ENCODE data around the gene FOXJ3.

Gene FOXJ3

DNA sequence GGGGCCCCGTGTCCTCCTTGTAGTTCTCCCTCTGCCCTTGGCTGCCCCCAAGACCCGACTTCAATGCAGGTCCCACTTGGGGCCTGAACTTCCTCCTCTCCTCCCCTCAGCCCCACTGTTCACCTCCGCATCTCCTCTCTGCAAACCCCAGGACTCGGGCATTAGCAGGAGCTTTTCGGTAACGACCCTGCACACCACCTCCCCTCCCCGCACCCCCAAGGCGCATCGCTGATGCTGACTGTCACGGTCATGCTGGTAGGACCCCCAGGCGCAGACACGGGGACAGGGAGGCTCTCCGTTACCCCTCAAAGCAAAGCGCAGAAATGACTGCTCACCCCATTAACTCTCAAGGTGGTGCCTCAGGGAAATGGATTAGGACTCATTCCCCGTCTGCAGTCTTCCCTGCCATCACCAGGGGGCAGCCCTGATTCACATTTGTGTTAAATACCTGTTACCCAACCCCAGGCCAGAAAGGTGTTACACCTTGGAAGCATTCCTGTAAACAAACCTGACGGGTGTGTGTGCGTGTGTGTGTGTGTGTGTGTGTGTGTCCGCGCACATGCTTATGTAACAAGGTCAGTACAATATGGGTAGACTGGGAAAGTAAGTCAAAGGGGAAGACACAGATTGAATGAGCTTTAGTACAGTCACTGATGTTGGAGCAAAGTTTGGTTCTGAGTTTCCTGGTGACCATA lies 188.3 kb downstream of the FOXJ3 start:
- H3K4me1 ChIP-seq (ENCODE audit: control insufficient read depth, insufficient read depth, low read length), result no peaks in the 10 kb centered on the region
- H3K9ac ChIP-seq (ENCODE audit: low read length), result no peak overlapping the region
- H3K27ac ChIP-seq (ENCODE audit: low read depth, low read length), result no peak overlapping the region
- no peak overlapping the region for H3K4me3 ChIP-seq (ENCODE audit: low read length)
- H3K27me3 ChIP-seq (ENCODE audit: control insufficient read depth, insufficient read depth, low read length), result peaks cover 10% of the 10 kb centered on the region
- no peaks in the 10 kb centered on the region for H3K36me3 ChIP-seq (ENCODE audit: control insufficient read depth, insufficient read depth, low read length)

GRCh38 chr1:42145764-42146625 lies 189.0 kb downstream of the FOXJ3 start:
- Histone ChIP-seq H3K36me3 (ENCODE audit: control insufficient read depth, insufficient read depth, low read length) (no peaks in the 10 kb centered on the region), H3K9ac (ENCODE audit: low read length) (no peak overlapping the region), H3K4me1 (ENCODE audit: control insufficient read depth, insufficient read depth, low read length) (no peaks in the 10 kb centered on the region), H3K4me3 (ENCODE audit: low read length) (no peak overlapping the region), H3K27ac (ENCODE audit: low read depth, low read length) (no peak overlapping the region), H3K27me3 (ENCODE audit: control insufficient read depth, insufficient read depth, low read length) (peaks cover 10% of the 10 kb centered on the region)

GRCh38 chr1:42145389-42145716 lies 189.7 kb downstream of the FOXJ3 start:
- peaks cover 10% of the 10 kb centered on the region for H3K27me3 ChIP-seq (ENCODE audit: control insufficient read depth, insufficient read depth, low read length)
- no peak overlapping the region for H3K4me3 ChIP-seq (ENCODE audit: low read length)
- no peaks in the 10 kb centered on the region for H3K36me3 ChIP-seq (ENCODE audit: control insufficient read depth, insufficient read depth, low read length)

DNA sequence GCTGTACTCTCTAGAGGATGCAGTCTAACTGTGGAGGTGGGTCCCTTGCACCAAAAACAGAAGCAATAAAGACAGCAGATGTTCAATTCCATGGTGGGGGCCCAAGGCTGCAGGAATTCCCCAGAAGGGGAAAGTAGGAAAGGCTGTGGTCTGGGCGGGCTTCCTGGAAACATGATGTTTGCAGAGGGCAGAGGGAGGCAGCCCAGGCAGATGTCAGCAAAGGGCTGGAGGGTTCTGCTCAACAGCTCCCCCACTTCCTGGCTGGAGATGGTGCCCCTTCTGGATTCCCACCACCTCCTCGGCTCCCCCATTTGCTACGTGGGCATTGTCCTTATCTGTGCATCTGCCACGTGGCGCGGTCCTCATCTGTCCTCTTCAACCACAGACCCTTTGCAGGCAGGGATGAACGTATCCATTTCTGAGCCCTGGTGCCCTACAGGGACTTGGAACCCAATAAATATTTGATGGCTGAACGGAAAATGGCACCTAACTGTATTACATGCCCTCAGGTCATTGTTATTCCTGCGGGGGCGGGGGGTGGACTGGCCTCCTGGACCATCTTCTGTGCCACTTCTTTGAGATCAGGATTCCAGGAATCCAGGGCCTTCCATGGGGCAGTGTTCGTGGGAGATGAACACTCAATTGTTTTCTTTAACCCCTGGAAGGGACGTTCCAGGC lies 190.2 kb downstream of the FOXJ3 start:
- Histone ChIP-seq H3K4me1 (ENCODE audit: control insufficient read depth, insufficient read depth, low read length) (no peaks in the 10 kb centered on the region), H3K9ac (ENCODE audit: low read length) (no peak overlapping the region), H3K4me3 (ENCODE audit: low read length) (no peak overlapping the region), H3K27me3 (ENCODE audit: control insufficient read depth, insufficient read depth, low read length) (peaks cover 10% of the 10 kb centered on the region), H3K36me3 (ENCODE audit: control insufficient read depth, insufficient read depth, low read length) (no peaks in the 10 kb centered on the region), H3K27ac (ENCODE audit: low read depth, low read length) (no peak overlapping the region)

More at GRCh38 chr1:42145389-42145716, 189.7 kb downstream of the FOXJ3 start:
- Histone ChIP-seq H3K27ac (ENCODE audit: low read depth, low read length) (no peak overlapping the region), H3K4me1 (ENCODE audit: control insufficient read depth, insufficient read depth, low read length) (no peaks in the 10 kb centered on the region), H3K9ac (ENCODE audit: low read length) (no peak overlapping the region)

DNA sequence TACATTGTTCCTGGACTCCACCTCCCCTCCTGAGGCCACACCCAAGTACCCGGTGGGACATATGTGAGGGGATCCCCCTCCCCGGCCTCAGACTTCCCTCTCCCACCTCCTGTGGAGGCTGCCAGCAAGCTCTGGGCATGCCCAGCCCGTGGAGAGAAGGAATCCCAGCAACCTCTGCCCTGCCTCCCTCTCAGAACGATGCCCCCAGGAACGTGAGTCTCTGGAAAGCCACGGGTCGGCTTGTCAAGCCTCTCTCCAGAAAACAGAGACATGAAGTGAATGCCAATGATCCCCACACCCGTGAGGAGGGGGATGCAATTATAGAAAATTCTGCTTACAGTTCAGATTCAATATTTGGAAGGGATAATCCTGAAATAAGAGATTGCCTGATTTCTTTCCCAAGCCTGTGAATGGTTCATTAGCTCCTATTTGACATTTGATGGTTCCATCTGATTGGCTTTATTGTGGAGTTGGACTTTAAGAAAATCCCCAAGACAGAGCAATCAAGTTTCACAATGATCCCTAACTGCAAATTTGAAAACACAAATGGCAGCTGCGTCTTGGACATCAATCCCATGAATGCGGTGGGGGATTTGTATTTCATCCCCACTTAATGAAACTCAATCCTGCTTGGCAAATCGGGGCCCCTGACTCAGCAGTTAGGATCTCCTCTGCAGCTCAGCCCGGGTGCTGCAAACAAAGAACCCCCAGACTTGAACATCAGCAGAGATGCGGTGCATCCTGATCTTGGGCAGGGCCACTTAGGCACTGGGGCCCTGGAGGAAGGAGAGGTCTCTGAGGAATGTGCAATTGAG lies 190.9 kb downstream of the FOXJ3 start:
- Histone ChIP-seq H3K36me3 (ENCODE audit: control insufficient read depth, insufficient read depth, low read length) (no peaks in the 10 kb centered on the region), H3K4me1 (ENCODE audit: control insufficient read depth, insufficient read depth, low read length) (no peaks in the 10 kb centered on the region), H3K27ac (ENCODE audit: low read depth, low read length) (no peak overlapping the region), H3K4me3 (ENCODE audit: low read length) (no peak overlapping the region), H3K9ac (ENCODE audit: low read length) (no peak overlapping the region), H3K27me3 (ENCODE audit: control insufficient read depth, insufficient read depth, low read length) (peaks cover 10% of the 10 kb centered on the region)

- Histone ChIP-seq H3K9ac (ENCODE audit: low read length) (no peak overlapping the region), H3K4me1 (ENCODE audit: control insufficient read depth, insufficient read depth, low read length) (no peaks in the 10 kb centered on the region), H3K27ac (ENCODE audit: low read depth, low read length) (no peak overlapping the region), H3K36me3 (ENCODE audit: control insufficient read depth, insufficient read depth, low read length) (no peaks in the 10 kb centered on the region), H3K27me3 (ENCODE audit: control insufficient read depth, insufficient read depth, low read length) (peaks cover 10% of the 10 kb centered on the region), H3K4me3 (ENCODE audit: low read length) (no peak overlapping the region)
Observed at GRCh38 chr1:42142894-42143675, 191.9 kb downstream of the FOXJ3 start.

DNA sequence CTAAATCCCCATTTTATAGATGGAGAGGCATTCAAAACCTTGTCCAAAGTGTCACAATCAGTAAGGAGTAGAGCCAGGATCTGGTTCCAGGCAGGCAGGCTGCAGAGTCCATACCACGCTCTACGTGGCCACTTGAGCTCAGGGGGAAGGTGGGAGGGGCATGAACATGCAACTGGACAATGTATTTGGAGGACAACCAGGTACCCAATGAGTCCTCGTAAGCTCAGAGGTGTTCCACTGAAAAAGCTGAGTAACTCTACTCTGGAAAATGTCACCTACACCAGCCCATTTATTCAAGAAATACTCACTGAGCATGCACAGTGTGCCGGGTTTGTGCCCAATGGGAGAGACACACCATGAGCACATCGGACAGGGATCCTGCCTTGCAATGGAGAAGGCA lies 193.1 kb downstream of the FOXJ3 start:
- H3K9ac ChIP-seq (ENCODE audit: low read length), result no peak overlapping the region
- H3K36me3 ChIP-seq (ENCODE audit: control insufficient read depth, insufficient read depth, low read length), result no peaks in the 10 kb centered on the region
- no peak overlapping the region for H3K4me3 ChIP-seq (ENCODE audit: low read length)
- H3K27me3 ChIP-seq (ENCODE audit: control insufficient read depth, insufficient read depth, low read length), result peaks cover 10% of the 10 kb centered on the region
- no peaks in the 10 kb centered on the region for H3K4me1 ChIP-seq (ENCODE audit: control insufficient read depth, insufficient read depth, low read length)
- H3K27ac ChIP-seq (ENCODE audit: low read depth, low read length), result no peak overlapping the region

DNA sequence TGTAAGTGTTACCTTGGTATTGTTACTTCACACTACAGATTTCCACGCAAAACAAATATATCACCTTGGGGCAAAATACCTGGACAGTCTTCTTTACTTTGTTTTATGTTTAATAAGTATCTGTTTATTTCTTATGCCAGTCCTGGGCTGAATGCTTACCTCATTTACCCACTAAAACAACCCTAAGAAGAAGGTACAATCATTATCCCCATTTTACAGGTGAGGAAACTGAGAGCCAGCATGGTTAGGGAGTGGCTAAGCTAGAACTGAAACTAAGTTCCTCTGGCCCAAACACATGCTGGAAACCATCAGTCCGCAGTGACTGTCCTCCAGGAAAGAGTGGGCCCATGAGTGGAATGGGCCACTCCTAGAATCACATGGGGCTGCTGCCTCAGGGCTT lies 194.8 kb downstream of the FOXJ3 start:
- no peaks in the 10 kb centered on the region for H3K36me3 ChIP-seq (ENCODE audit: control insufficient read depth, insufficient read depth, low read length)
- no peak overlapping the region for H3K9ac ChIP-seq (ENCODE audit: low read length)
- peaks cover 6% of the 10 kb centered on the region for H3K27me3 ChIP-seq (ENCODE audit: control insufficient read depth, insufficient read depth, low read length)
- H3K4me3 ChIP-seq (ENCODE audit: low read length), result no peak overlapping the region
- no peaks in the 10 kb centered on the region for H3K4me1 ChIP-seq (ENCODE audit: control insufficient read depth, insufficient read depth, low read length)
- no peak overlapping the region for H3K27ac ChIP-seq (ENCODE audit: low read depth, low read length)

- Histone ChIP-seq H3K4me3 (ENCODE audit: low read length) (no peak overlapping the region), H3K9ac (ENCODE audit: low read length) (no peak overlapping the region), H3K27me3 (ENCODE audit: control insufficient read depth, insufficient read depth, low read length) (peaks cover 4% of the 10 kb centered on the region), H3K4me1 (ENCODE audit: control insufficient read depth, insufficient read depth, low read length) (no peaks in the 10 kb centered on the region), H3K27ac (ENCODE audit: low read depth, low read length) (no peak overlapping the region), H3K36me3 (ENCODE audit: control insufficient read depth, insufficient read depth, low read length) (no peaks in the 10 kb centered on the region)
Observed at GRCh38 chr1:42139444-42139843, 195.6 kb downstream of the FOXJ3 start.

DNA sequence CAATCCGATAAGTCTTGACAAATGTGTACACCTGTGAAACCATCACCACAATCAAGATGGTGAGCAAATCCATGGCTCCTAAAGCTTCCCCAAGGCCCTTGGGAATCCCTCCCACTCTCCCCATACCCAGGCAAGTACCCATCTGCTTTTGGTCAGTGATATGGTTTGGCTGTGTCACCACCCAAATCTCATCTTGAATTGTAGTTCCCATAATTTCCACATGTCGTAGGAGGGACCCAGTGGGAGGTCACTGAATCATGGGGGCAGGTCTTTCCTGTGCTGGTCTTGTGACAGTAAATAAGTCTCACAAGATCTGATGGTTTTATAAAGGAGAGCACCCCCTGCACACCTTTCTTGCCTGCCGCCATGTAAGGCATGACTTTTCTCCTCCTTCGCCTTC lies 196.4 kb downstream of the FOXJ3 start:
- Histone ChIP-seq H3K27ac (ENCODE audit: low read depth, low read length) (no peak overlapping the region), H3K27me3 (ENCODE audit: control insufficient read depth, insufficient read depth, low read length) (peaks cover 2% of the 10 kb centered on the region)

DNA sequence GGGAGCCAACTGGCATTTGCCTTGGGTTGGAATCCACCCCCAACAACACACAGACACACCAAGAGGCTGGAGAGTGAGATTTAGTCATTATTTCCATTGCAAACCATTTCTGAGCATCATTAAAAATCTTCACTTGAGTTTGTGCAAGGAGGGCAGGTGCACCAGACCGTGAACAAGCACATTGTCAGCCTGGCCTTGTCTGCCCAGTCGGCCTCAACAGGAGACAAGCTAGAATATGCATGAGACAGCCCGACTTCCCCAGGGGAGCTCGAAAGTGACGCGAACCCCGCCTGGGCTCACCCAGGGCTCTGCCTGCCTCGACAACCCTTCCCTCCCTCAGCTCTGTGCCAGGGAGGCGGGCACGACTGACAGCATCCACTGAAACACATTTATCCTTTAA lies 197.3 kb downstream of the FOXJ3 start:
- Histone ChIP-seq H3K4me3 (ENCODE audit: low read length) (no peak overlapping the region), H3K4me1 (ENCODE audit: control insufficient read depth, insufficient read depth, low read length) (no peaks in the 10 kb centered on the region), H3K27me3 (ENCODE audit: control insufficient read depth, insufficient read depth, low read length) (peaks cover 2% of the 10 kb centered on the region)

More for the DNA sequence above, 196.4 kb downstream of the FOXJ3 start:
- Histone ChIP-seq H3K4me3 (ENCODE audit: low read length) (no peak overlapping the region), H3K36me3 (ENCODE audit: control insufficient read depth, insufficient read depth, low read length) (no peaks in the 10 kb centered on the region), H3K9ac (ENCODE audit: low read length) (no peak overlapping the region), H3K4me1 (ENCODE audit: control insufficient read depth, insufficient read depth, low read length) (no peaks in the 10 kb centered on the region)

More for the DNA sequence above, 197.3 kb downstream of the FOXJ3 start:
- no peak overlapping the region for H3K27ac ChIP-seq (ENCODE audit: low read depth, low read length)
- H3K9ac ChIP-seq (ENCODE audit: low read length), result no peak overlapping the region
- H3K36me3 ChIP-seq (ENCODE audit: control insufficient read depth, insufficient read depth, low read length), result no peaks in the 10 kb centered on the region
